ENCODE data around the gene ACOT8. TPM values are rescaled to one million over a fixed set of nuclear protein-coding genes. Genes with fewer than 3 reads are reported as not detected.

ACOT8 gene
- total and polyA plus RNA-seq, 7 donors, result 28.5 to 131 (median 42.5) TPM

GRCh38 chr20:45888681-45889080 lies 31.5 kb upstream of the ACOT8 start:
- H3K4me3 ChIP-seq, result no peak overlapping the region
- no peak overlapping the region for H3K27ac ChIP-seq
- no peaks in the 10 kb centered on the region for H3K27me3 ChIP-seq
- no peak for DNase-seq
- 90 to 96% methylated on average over 3 of the region's 3 CpGs for WGBS, 2 donors
- TF ChIP-seq CTCF (IDR thresholded peaks at IDR 0.05) (no peak), POLR2AphosphoS5 (IDR thresholded peaks at IDR 0.05) (no peak), EP300 (IDR thresholded peaks at IDR 0.05) (no peak), POLR2A (IDR thresholded peaks at IDR 0.05) (no peak)
- intact Hi-C loops (cut with DNase I), result no loop called here
- H3K9me3 ChIP-seq, result no peaks in the 10 kb centered on the region
- peaks cover 0 to 45% (median 32%) of the 10 kb centered on the region in 4 donors for H3K4me1 ChIP-seq
- H3K36me3 ChIP-seq, result peaks cover under 1 to 51% (median 2%) of the 10 kb centered on the region in 4 donors

GRCh38 chr20:45887346-45887715 lies 30.1 kb upstream of the ACOT8 start, which contains the start of gene SPATA25:
Gene SPATA25 (minus strand): TSS chr20:45887622. CDS start chr20:45887590, 32 bp downstream.
- 92 to 94% methylated on average over 8 of the region's 8 CpGs for WGBS, 2 donors
- intact Hi-C loops (cut with DNase I), result no loop called here
- H3K36me3 ChIP-seq, result peaks cover 6 to 51% (median 12%) of the 10 kb centered on the region in 4 donors
- TF ChIP-seq EP300 (IDR thresholded peaks at IDR 0.05), result no peak
- no peak for TF ChIP-seq CTCF (IDR thresholded peaks at IDR 0.05)
- no peak for TF ChIP-seq POLR2AphosphoS5 (IDR thresholded peaks at IDR 0.05)
- TF ChIP-seq POLR2A (IDR thresholded peaks at IDR 0.05), result no peak
- no peak for DNase-seq
- no peak within 1 kb of the TSS for H3K27ac ChIP-seq
- peaks cover 0 to 34% (median 28%) of the 10 kb centered on the region in 4 donors for H3K4me1 ChIP-seq
- H3K27me3 ChIP-seq, result no peaks in the 10 kb centered on the region
- no peaks in the 10 kb centered on the region for H3K9me3 ChIP-seq
- no peak within 1 kb of the TSS for H3K4me3 ChIP-seq

GRCh38 chr20:45886590-45887345 lies 29.6 kb upstream of the ACOT8 start:
- H3K36me3 ChIP-seq, result peaks cover 6 to 50% (median 12%) of the 10 kb centered on the region in 4 donors
- H3K4me3 ChIP-seq, result no peak overlapping the region
- DNase-seq, result no peak
- peaks cover 0 to 33% (median 27%) of the 10 kb centered on the region in 4 donors for H3K4me1 ChIP-seq
- intact Hi-C loops (cut with DNase I), result no loop called here
- no peak overlapping the region for H3K27ac ChIP-seq
- no peak for TF ChIP-seq POLR2AphosphoS5 (IDR thresholded peaks at IDR 0.05)
- TF ChIP-seq EP300 (IDR thresholded peaks at IDR 0.05), result no peak
- no peak for TF ChIP-seq POLR2A (IDR thresholded peaks at IDR 0.05)
- no peak for TF ChIP-seq CTCF (IDR thresholded peaks at IDR 0.05)
- WGBS, 2 donors, result 93 to 94% methylated on average over 19 of the region's 19 CpGs
- no peaks in the 10 kb centered on the region for H3K9me3 ChIP-seq
- no peaks in the 10 kb centered on the region for H3K27me3 ChIP-seq

GRCh38 chr20:45883100-45883469 lies 25.9 kb upstream of the ACOT8 start:
- Histone ChIP-seq H3K9me3 (no peaks in the 10 kb centered on the region), H3K4me1 (peaks cover 0 to 20% (median 12%) of the 10 kb centered on the region in 4 donors), H3K27me3 (no peaks in the 10 kb centered on the region), H3K36me3 (peaks cover 6 to 57% (median 14%) of the 10 kb centered on the region in 4 donors), H3K27ac (no peak overlapping the region), H3K4me3 (no peak overlapping the region)
- TF ChIP-seq POLR2A (IDR thresholded peaks at IDR 0.05) (no peak), CTCF (IDR thresholded peaks at IDR 0.05) (no peak), POLR2AphosphoS5 (IDR thresholded peaks at IDR 0.05) (no peak), EP300 (IDR thresholded peaks at IDR 0.05) (no peak)
- no peak for DNase-seq
- intact Hi-C loops (cut with DNase I), result no loop called here
- WGBS, 2 donors, result 82 to 89% methylated on average over 9 of the region's 9 CpGs
